HG02973 (cell line): Measurements from ENCODE around the gene KIF3B.
A peak's percentile ranks its signal among the peaks of the same experiment; 100 is the strongest.

Experiments used
- ATAC-seq: cut with Tn5 transposase; IDR thresholded peaks from one replicate; pipeline ENCODE4 v1.9.1; 2021; ENCODE audit warnings: moderate library complexity; ENCODE audit not compliant: unreplicated experiment

Gene KIF3B

GRCh38 chr20:32277361-32278198, at the start of gene KIF3B:
KIF3B (plus strand) TSS chr20:32277651; CDS start chr20:32309778, 32,127 bp downstream.
- ATAC-seq: peak; percentile 74

DNA sequence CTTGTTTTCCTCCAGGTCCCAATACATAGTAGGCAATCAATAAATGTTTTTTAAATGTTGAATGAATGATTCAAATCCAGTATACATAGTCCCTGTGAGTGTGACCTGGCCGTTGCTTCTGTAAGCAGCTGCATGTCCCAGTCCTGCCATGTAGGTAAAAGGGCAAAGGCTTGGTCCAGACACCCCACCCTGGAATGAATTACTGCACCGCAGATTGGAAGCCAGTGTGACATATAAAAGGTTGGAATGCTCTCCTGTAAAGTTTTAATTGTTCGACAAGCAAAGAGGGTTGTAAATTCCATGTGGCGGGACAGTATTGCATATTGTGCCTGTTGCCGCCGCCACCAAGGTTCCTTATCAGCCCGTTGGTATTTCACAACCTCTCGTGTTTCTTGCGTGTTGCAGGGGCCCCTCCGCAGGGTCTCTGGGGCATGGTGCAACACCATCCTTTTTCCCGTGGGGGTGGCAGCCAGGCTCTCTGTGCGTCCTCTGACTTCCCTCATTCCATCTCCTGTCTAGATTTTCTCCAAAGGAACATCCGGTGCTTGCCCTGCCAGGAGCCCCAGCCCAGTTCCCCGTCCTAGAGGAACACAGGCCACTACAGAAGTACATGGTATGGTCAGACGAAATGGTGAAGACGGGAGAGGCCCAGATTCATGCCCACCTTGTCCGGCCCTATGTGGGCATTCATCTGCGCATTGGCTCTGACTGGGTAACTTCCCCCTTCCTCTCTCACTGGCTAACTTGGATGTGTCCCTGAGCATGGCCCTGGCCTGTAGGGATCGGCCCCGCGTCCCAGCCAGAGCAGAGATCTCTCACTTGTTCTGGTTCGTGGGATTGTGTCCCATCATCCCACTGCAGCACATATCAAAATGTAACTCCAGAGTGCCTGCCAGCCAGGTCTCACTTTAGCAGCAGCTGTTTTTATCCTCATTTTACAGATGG, 49.4 kb upstream of the KIF3B start:
- no peak for ATAC-seq

- no peak for ATAC-seq
Measured at GRCh38 chr20:32229251-32229747, 48.2 kb upstream of the KIF3B start.

DNA sequence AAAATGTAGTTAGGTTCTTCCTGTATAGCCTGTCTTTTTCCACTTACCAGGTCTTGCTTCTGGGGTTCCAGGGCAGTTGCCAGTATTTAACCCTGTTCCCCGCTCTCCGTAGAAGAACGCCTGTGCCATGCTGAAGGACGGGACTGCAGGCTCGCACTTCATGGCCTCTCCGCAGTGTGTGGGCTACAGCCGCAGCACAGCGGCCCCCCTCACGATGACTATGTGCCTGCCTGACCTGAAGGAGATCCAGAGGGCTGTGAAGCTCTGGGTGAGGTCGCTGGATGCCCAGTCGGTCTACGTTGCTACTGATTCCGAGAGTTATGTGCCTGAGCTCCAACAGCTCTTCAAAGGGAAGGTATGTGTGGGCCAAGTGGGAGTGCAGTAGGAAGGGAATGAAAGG, 46.7 kb upstream of the KIF3B start:
- ATAC-seq: no peak

GRCh38 chr20:32231245-32231644, 46.2 kb upstream of the KIF3B start:
- ATAC-seq: no peak

- no peak for ATAC-seq
Measured at GRCh38 chr20:32231847-32232246, 45.6 kb upstream of the KIF3B start.

- no peak for ATAC-seq
Measured at GRCh38 chr20:32232326-32232886, 45.0 kb upstream of the KIF3B start.

- ATAC-seq: no peak
Measured at GRCh38 chr20:32233286-32233685, 44.2 kb upstream of the KIF3B start.

GRCh38 chr20:32234135-32234808, 43.2 kb upstream of the KIF3B start:
- ATAC-seq: no peak

DNA sequence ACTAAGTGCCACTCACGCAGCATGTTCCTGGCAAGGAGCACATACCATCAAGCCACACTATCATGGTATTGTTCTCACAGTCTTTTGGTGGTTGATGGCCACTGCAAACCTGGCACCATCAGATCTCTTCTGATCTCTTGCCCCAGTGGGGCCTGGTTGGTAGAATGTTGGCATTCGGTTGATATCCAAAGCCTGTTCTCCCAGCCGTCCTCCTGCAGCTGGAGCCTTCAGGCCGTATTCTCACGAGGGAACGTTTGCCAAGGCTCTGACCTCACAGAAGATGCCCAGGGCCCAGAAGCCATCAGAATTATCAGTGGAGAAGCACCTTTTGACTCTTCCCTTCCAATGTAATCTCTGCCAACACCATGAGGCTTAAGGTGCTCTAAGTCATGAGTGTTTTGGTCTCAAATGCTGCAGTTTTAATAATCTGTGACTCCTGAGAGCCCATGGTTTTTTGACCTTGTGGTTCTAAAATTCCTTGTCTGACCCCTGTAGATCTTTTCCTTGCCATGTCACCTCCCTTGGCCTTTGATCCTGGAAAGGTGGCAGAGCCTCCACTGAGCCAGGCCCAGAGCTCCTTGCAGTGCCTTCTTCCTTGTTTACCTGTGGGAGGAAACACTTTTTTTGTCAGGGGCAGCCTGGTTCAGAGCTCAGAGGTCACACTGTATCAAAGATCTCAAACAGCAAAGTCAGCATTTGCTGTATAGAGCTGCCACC, 42.0 kb upstream of the KIF3B start:
- no peak for ATAC-seq

DNA sequence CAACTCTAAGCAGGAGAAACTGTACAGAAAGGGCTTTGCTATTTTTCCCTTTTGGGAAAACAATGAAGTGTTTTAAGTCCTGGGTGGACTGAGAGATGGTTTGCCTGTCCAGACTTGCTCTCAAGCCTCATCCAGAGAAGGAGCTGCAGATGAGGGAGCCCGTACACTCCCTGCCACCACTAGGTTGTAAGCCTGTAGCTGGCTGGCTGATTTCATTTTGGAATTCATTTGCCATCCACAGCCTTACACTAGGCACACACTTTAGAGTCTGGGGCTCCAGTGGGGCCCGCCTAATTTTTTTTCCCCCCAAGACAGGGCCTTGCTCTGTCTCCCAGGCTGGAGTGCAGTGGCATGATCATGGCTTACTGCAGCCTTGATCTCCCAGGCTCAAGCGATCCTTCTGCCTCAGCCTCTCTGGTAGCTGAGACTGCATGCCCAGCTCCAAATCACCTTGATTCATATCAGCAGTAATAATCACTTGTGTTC, 41.4 kb upstream of the KIF3B start:
- ATAC-seq: no peak

GRCh38 chr20:32236819-32237218, 40.6 kb upstream of the KIF3B start:
- ATAC-seq: no peak

- no peak for ATAC-seq
Measured at GRCh38 chr20:32237419-32237818, 40.0 kb upstream of the KIF3B start.

DNA sequence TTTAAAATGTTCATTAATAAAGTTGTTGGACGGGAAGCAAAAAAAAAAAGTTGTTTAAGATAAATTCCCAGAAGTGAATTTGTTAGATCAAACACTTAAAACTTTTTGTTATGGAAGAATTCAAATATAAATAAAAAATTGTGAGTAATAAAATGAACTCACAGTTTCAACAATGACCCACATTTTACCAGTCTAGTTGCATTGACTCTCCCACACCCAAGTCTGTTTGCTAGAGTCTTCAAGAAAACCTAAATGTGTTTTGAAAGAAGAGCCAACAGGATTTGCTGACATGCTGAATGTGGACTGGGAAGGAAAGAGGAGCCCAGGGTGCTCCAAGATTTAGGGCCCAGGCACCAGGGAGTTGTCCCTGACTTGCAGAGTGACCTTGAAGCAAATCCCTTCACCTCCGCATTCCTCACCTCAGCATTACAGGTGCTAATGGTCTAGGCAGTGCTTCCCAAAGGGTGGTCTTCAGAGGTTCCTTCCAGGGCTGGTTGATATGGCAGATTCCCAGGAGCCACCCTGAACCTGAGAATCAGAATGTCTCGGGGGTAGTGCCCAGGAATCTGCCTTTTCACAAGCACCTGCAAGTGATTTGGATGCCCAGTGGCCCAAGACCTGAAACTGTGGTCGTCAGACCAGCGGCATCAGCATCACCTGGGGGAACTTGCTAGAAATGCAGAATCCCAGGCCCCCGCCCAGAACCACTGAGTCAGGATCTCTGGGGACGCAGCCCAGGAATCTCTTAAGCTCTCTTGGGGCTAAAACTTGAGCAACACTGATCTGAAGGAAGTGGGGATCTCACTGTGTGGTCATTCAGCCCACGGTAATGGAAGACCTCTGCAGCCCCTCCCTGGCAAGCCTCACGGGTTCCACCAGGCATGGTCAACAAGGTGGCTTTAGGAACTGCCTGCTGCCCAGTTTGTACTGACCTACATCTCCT, 38.7 kb upstream of the KIF3B start:
- ATAC-seq: no peak

- no peak for ATAC-seq
Measured at GRCh38 chr20:32240205-32240604, 37.2 kb upstream of the KIF3B start.

- ATAC-seq: no peak
Measured at GRCh38 chr20:32241807-32242206, 35.6 kb upstream of the KIF3B start.

- ATAC-seq: no peak
Measured at GRCh38 chr20:32244150-32244823, 33.2 kb upstream of the KIF3B start.

- no peak for ATAC-seq
Measured at GRCh38 chr20:32244959-32245358, 32.5 kb upstream of the KIF3B start.
